ENCODE results near the gene NEDD8. TPM values are rescaled to one million over a fixed set of nuclear protein-coding genes. Genes with fewer than 3 reads are reported as not detected.
A peak's percentile ranks its signal among the peaks of the same experiment; 100 is the strongest.

The NEDD8 gene
- total and polyA plus RNA-seq, 2 experiments from 2014 or later = 130 to 418 TPM

DNA sequence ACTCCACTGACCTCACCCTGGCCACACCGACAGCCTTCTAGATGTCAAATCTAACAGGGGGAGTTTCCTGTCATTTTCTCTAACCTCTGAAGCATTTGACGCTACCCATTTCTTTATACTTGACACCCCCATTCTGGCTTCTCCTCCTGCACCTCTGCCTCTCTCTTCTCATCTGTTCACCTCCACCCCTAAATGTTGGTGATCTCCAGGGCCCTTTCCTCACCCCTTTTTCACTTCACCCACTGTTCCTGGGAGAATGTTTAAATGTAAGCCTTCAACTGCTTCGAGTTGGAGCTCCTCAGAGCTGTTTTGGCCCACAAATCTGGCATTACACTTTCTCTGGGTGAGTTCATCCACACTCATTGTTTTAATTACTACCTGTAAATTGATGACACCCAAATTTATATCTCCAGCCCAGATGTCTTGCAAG lies 39.7 kb upstream of the NEDD8 start (continued):
- TF ChIP-seq, protein P1, sequence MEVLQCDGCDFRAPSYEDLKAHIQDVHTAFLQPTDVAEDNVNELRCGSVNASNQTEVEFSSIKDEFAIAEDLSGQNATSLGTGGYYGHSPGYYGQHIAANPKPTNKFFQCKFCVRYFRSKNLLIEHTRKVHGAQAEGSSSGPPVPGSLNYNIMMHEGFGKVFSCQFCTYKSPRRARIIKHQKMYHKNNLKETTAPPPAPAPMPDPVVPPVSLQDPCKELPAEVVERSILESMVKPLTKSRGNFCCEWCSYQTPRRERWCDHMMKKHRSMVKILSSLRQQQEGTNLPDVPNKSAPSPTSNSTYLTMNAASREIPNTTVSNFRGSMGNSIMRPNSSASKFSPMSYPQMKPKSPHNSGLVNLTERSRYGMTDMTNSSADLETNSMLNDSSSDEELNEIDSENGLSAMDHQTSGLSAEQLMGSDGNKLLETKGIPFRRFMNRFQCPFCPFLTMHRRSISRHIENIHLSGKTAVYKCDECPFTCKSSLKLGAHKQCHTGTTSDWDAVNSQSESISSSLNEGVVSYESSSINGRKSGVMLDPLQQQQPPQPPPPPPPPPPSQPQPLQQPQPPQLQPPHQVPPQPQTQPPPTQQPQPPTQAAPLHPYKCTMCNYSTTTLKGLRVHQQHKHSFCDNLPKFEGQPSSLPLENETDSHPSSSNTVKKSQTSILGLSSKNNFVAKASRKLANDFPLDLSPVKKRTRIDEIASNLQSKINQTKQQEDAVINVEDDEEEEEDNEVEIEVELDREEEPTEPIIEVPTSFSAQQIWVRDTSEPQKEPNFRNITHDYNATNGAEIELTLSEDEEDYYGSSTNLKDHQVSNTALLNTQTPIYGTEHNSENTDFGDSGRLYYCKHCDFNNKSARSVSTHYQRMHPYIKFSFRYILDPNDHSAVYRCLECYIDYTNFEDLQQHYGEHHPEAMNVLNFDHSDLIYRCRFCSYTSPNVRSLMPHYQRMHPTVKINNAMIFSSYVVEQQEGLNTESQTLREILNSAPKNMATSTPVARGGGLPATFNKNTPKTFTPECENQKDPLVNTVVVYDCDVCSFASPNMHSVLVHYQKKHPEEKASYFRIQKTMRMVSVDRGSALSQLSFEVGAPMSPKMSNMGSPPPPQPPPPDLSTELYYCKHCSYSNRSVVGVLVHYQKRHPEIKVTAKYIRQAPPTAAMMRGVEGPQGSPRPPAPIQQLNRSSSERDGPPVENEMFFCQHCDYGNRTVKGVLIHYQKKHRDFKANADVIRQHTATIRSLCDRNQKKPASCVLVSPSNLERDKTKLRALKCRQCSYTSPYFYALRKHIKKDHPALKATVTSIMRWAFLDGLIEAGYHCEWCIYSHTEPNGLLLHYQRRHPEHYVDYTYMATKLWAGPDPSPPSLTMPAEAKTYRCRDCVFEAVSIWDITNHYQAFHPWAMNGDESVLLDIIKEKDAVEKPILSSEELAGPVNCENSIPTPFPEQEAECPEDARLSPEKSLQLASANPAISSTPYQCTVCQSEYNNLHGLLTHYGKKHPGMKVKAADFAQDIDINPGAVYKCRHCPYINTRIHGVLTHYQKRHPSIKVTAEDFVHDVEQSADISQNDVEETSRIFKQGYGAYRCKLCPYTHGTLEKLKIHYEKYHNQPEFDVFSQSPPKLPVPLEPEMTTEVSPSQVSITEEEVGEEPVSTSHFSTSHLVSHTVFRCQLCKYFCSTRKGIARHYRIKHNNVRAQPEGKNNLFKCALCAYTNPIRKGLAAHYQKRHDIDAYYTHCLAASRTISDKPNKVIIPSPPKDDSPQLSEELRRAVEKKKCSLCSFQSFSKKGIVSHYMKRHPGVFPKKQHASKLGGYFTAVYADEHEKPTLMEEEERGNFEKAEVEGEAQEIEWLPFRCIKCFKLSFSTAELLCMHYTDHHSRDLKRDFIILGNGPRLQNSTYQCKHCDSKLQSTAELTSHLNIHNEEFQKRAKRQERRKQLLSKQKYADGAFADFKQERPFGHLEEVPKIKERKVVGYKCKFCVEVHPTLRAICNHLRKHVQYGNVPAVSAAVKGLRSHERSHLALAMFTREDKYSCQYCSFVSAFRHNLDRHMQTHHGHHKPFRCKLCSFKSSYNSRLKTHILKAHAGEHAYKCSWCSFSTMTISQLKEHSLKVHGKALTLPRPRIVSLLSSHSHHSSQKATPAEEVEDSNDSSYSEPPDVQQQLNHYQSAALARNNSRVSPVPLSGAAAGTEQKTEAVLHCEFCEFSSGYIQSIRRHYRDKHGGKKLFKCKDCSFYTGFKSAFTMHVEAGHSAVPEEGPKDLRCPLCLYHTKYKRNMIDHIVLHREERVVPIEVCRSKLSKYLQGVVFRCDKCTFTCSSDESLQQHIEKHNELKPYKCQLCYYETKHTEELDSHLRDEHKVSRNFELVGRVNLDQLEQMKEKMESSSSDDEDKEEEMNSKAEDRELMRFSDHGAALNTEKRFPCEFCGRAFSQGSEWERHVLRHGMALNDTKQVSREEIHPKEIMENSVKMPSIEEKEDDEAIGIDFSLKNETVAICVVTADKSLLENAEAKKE (CRISPR knock-in tag; IDR thresholded peaks at IDR 0.05) = no peak
- TF ChIP-seq ZNF114 (CRISPR knock-in tag; IDR thresholded peaks at IDR 0.05) = no peak
- TF ChIP-seq NANOG (IDR thresholded peaks at IDR 0.05; ENCODE audit: borderline replicate concordance) = no peak

GRCh38 chr14:24271134-24271833 lies 39.1 kb upstream of the NEDD8 start, which contains the start of gene RABGGTA:
Gene RABGGTA, minus strand, starts transcription at chr14:24271597. Its CDS starts 482 bp downstream, at chr14:24271115.
- Histone ChIP-seq H3K27ac (ENCODE audit: low read depth) (peak within 1 kb of the TSS; percentile 95), H3K4me1 (ENCODE audit: insufficient read depth) (peaks cover 16% of the 10 kb centered on the region), H3K27me3 (ENCODE audit: insufficient read depth) (no peaks in the 10 kb centered on the region), H2AFZ (peak within 1 kb of the TSS; percentile 93), H3K4me2 (peak within 1 kb of the TSS; percentile 84), H3K79me2 (replicated peaks; ENCODE audit: insufficient read depth) (no peaks in the 10 kb centered on the region; the same call in 1 of the 2 replicates), H3F3A (replicated peaks; ENCODE audit: low read depth) (peaks cover 11% of the 10 kb centered on the region; the same call in 1 of the 2 replicates), H3K9me2 (ENCODE audit: insufficient read depth) (no peaks in the 10 kb centered on the region), H3K4me3 (peak within 1 kb of the TSS; percentile 86), H3K36me3 (ENCODE audit: insufficient read depth) (no peaks in the 10 kb centered on the region), H4K20me1 (replicated peaks; ENCODE audit: insufficient read depth) (no peaks in the 10 kb centered on the region)
- DNase-seq (ENCODE audit: low spot score) (peak; percentile 94), ATAC-seq (peak; percentile 94)
- peak within 1 kb of the TSS; percentile 94 for H3K27ac Mint-ChIP-seq
- peaks cover 6% of the 10 kb centered on the region; the same call in 2 of the 3 replicates for H3K36me3 Mint-ChIP-seq (ENCODE audit: low read depth)
- peak within 1 kb of the TSS; percentile 77 for H3K4me3 Mint-ChIP-seq
- peaks cover 22% of the 10 kb centered on the region for H3K4me1 Mint-ChIP-seq
- TF ChIP-seq CREB1 (CRISPR knock-in tag; IDR thresholded peaks at IDR 0.05; ENCODE audit: low read depth) (peak; percentile 82), EZH2phosphoT487 (IDR thresholded peaks at IDR 0.05; ENCODE audit: unreplicated experiment) (no peak), CTCF (conservative IDR thresholded peaks at IDR 0.05; ENCODE audit: low read depth in 2 of 2) (peak; percentile 60 to 82), POLR2AphosphoS5 (IDR thresholded peaks at IDR 0.05; ENCODE audit: low read depth) (peak; percentile 90)
- TF ChIP-seq, protein P2, sequence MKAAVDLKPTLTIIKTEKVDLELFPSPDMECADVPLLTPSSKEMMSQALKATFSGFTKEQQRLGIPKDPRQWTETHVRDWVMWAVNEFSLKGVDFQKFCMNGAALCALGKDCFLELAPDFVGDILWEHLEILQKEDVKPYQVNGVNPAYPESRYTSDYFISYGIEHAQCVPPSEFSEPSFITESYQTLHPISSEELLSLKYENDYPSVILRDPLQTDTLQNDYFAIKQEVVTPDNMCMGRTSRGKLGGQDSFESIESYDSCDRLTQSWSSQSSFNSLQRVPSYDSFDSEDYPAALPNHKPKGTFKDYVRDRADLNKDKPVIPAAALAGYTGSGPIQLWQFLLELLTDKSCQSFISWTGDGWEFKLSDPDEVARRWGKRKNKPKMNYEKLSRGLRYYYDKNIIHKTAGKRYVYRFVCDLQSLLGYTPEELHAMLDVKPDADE (IDR thresholded peaks at IDR 0.05) = 0 out of 2 replicates have a peak, but pooled peaks have one; percentile 45
- H3K27me3 Mint-ChIP-seq (ENCODE audit: insufficient read depth, low read depth, poor library complexity) = peaks cover 8% of the 10 kb centered on the region
- no peaks in the 10 kb centered on the region; the same call in 2 of the 3 replicates for H3K9me3 Mint-ChIP-seq

Measured in GM23338 (cell line).